ENCODE data around the gene EIF2AK3.

The EIF2AK3 gene

GRCh38 chr2:88575630-88576029 is 51.6 kb downstream of the EIF2AK3 start:
- POLR2A ChIA-PET, result no interaction called here
- TF ChIP-seq ZBTB20 (tag by site-specific recombination; IDR thresholded peaks at IDR 0.05) (no peak), FEZF1 (tag by site-specific recombination; IDR thresholded peaks at IDR 0.05) (no peak), ZNF843 (tag by site-specific recombination; IDR thresholded peaks at IDR 0.05) (no peak), ATF2 (tag by site-specific recombination; IDR thresholded peaks at IDR 0.05; ENCODE audit: low read depth) (no peak), SCRT2 (tag by site-specific recombination; IDR thresholded peaks at IDR 0.05) (no peak), ZNF785 (tag by site-specific recombination; IDR thresholded peaks at IDR 0.05) (no peak)
- CTCF ChIA-PET, result interaction anchor here (1.4 kb wide), 2 partner anchors 19 to 92 kb away, joined by 3 to 4 read pairs; no protein-coding TSS in a partner anchor
- Histone ChIP-seq H3K36me3 (ENCODE audit: control insufficient read depth in 2 of 2, insufficient read depth in 1 of 2, low read length in 2 of 2) (peaks cover 18 to 57% of the 10 kb centered on the region in 2 experiments), H3K9me3 (ENCODE audit: control insufficient read depth, insufficient read depth, low read depth, low read length) (no peaks in the 10 kb centered on the region), H3K4me3 (ENCODE audit: low read depth, low read length) (no peak overlapping the region), H3K4me1 (ENCODE audit: control insufficient read depth, insufficient read depth, low read length) (no peaks in the 10 kb centered on the region), H3K27ac (ENCODE audit: extremely low read depth, low read depth, low read length) (no peak overlapping the region)

GRCh38 chr2:88575051-88575450 is 52.2 kb downstream of the EIF2AK3 start:
- Histone ChIP-seq H3K4me1 (ENCODE audit: control insufficient read depth, insufficient read depth, low read length) (no peaks in the 10 kb centered on the region), H3K4me3 (ENCODE audit: low read depth, low read length) (no peak overlapping the region), H3K27ac (ENCODE audit: extremely low read depth, low read depth, low read length) (no peak overlapping the region), H3K36me3 (ENCODE audit: control insufficient read depth in 2 of 2, insufficient read depth in 1 of 2, low read length in 2 of 2) (peaks cover 18 to 63% of the 10 kb centered on the region in 2 experiments), H3K9me3 (ENCODE audit: control insufficient read depth, insufficient read depth, low read depth, low read length) (no peaks in the 10 kb centered on the region)
- ChIA-PET CTCF (interaction anchor here (1.4 kb wide), 1 partner anchor 93 kb away, joined by 3 read pairs; no protein-coding TSS in a partner anchor), POLR2A (no interaction called here)
- TF ChIP-seq ZNF677 (tag by site-specific recombination; IDR thresholded peaks at IDR 0.05) (no peak), ZNF510 (tag by site-specific recombination; IDR thresholded peaks at IDR 0.05; ENCODE audit: insufficient replicate concordance) (no peak), ZNF837 (tag by site-specific recombination; IDR thresholded peaks at IDR 0.05) (no peak), ZNF114 (tag by site-specific recombination; IDR thresholded peaks at IDR 0.05) (no peak), ZNF423 (tag by site-specific recombination; IDR thresholded peaks at IDR 0.05) (no peak)

DNA sequence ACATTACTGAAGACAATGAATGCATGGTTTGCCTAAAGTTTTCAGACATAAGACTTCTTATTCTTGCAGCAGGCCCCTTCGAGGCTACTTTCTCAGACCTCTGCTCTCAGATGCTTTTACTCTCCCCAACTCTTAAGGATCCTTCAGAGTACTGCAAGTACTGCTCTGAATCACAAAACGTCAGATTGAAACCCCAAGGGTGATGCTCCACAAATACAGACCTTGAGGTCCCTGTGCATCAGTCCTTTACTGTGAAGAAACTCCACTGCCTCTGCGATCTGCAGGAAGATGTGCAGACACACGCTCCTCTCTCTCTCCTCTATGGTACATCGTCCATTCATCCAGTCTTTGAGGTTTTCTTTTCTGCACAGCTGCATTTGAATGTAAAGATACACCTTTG is 52.8 kb downstream of the EIF2AK3 start:
- TF ChIP-seq, protein P1, sequence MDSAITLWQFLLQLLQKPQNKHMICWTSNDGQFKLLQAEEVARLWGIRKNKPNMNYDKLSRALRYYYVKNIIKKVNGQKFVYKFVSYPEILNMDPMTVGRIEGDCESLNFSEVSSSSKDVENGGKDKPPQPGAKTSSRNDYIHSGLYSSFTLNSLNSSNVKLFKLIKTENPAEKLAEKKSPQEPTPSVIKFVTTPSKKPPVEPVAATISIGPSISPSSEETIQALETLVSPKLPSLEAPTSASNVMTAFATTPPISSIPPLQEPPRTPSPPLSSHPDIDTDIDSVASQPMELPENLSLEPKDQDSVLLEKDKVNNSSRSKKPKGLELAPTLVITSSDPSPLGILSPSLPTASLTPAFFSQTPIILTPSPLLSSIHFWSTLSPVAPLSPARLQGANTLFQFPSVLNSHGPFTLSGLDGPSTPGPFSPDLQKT (IDR thresholded peaks at IDR 0.05; ENCODE audit: borderline replicate concordance, low read depth, low read length), result no peak
- TF ChIP-seq ZNF580 (tag by site-specific recombination; IDR thresholded peaks at IDR 0.05) (no peak), ZNF596 (tag by site-specific recombination; IDR thresholded peaks at IDR 0.05) (no peak), ZNF747 (tag by site-specific recombination; IDR thresholded peaks at IDR 0.05) (no peak), PRDM4 (tag by site-specific recombination; IDR thresholded peaks at IDR 0.05) (no peak), ZNF175 (tag by site-specific recombination; IDR thresholded peaks at IDR 0.05) (no peak), ZNF692 (tag by site-specific recombination; IDR thresholded peaks at IDR 0.05) (no peak), ZNF530 (tag by site-specific recombination; IDR thresholded peaks at IDR 0.05; ENCODE audit: low read depth) (no peak)
- TF ChIP-seq, protein P2, sequence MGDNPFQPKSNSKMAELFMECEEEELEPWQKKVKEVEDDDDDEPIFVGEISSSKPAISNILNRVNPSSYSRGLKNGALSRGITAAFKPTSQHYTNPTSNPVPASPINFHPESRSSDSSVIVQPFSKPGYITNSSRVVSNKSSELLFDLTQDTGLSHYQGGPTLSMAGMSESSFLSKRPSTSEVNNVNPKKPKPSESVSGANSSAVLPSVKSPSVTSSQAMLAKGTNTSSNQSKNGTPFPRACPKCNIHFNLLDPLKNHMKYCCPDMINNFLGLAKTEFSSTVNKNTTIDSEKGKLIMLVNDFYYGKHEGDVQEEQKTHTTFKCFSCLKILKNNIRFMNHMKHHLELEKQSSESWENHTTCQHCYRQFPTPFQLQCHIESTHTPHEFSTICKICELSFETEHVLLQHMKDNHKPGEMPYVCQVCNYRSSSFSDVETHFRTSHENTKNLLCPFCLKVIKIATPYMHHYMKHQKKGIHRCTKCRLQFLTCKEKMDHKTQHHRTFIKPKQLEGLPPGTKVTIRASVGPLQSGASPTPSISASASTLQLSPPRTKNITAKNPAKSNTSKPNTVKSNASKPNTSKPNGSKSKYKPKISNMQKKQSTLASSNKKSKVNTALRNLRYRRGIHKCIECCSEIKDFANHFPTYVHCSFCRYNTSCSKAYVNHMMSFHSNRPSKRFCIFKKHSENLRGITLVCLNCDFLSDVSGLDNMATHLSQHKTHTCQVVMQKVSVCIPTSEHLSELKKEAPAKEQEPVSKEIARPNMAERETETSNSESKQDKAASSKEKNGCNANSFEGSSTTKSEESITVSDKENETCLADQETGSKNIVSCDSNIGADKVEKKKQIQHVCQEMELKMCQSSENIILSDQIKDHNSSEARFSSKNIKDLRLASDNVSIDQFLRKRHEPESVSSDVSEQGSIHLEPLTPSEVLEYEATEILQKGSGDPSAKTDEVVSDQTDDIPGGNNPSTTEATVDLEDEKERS (tag by site-specific recombination; IDR thresholded peaks at IDR 0.05), result no peak
- H3K4me3 ChIP-seq (ENCODE audit: low read depth, low read length), result no peak overlapping the region
- H3K36me3 ChIP-seq (ENCODE audit: control insufficient read depth in 2 of 2, insufficient read depth in 1 of 2, low read length in 2 of 2), result peaks cover 18 to 64% of the 10 kb centered on the region in 2 experiments
- H3K27ac ChIP-seq (ENCODE audit: extremely low read depth, low read depth, low read length), result no peak overlapping the region
- ChIA-PET CTCF (no interaction called here), POLR2A (no interaction called here)
- no peaks in the 10 kb centered on the region for H3K9me3 ChIP-seq (ENCODE audit: control insufficient read depth, insufficient read depth, low read depth, low read length)
- no peaks in the 10 kb centered on the region for H3K4me1 ChIP-seq (ENCODE audit: control insufficient read depth, insufficient read depth, low read length)
